Measurements from ENCODE around the gene ARL5C. TPM values are rescaled to one million over a fixed set of nuclear protein-coding genes. Genes with fewer than 3 reads are reported as not detected.
"Not testable (repeated sequence)": the region's sequence is repeated elsewhere in the genome, so short reads cannot be mapped to it uniquely, and the experiment has no call there.

The ARL5C gene
- total RNA-seq, 6 experiments from 2014 or later, result not detected

- no peak for TF ChIP-seq CTCF (IDR thresholded peaks at IDR 0.05)
- TF ChIP-seq POLR2A (IDR thresholded peaks at IDR 0.05), result no peak
- intact Hi-C loops (cut with DNase I), result no loop called here
- Histone ChIP-seq H3K4me1 (no peaks in the 10 kb centered on the region), H3K27ac (no peak overlapping the region), H3K36me3 (no peaks in the 10 kb centered on the region), H3K4me3 (no peak overlapping the region), H3K9me3 (no peaks in the 10 kb centered on the region), H3K27me3 (no peaks in the 10 kb centered on the region)
- ATAC-seq (no peak), DNase-seq (no peak)
- WGBS (ENCODE audit: insufficient coverage, low coverage, low lambda C conversion rate, missing lambda C conversion rate), result 79% methylated on average over 5 of the region's 6 CpGs
Measured at GRCh38 chr17:39134878-39135277, 31.1 kb downstream of the ARL5C start.

- Histone ChIP-seq H3K27me3 (no peaks in the 10 kb centered on the region), H3K4me1 (no peaks in the 10 kb centered on the region), H3K4me3 (no peak overlapping the region), H3K36me3 (no peaks in the 10 kb centered on the region), H3K9me3 (no peaks in the 10 kb centered on the region), H3K27ac (no peak overlapping the region)
- DNase-seq (no peak), ATAC-seq (no peak)
- intact Hi-C loops (cut with DNase I), result no loop called here
- TF ChIP-seq POLR2A (IDR thresholded peaks at IDR 0.05), result no peak
- TF ChIP-seq CTCF (IDR thresholded peaks at IDR 0.05), result no peak
- WGBS (ENCODE audit: insufficient coverage, low coverage, low lambda C conversion rate, missing lambda C conversion rate), result 86% methylated on average over 6 of the region's 7 CpGs
Measured at GRCh38 chr17:39132192-39132610, 33.8 kb downstream of the ARL5C start.

- Histone ChIP-seq H3K9me3 (no peaks in the 10 kb centered on the region), H3K4me1 (no peaks in the 10 kb centered on the region), H3K27ac (no peak overlapping the region), H3K4me3 (no peak overlapping the region), H3K36me3 (no peaks in the 10 kb centered on the region), H3K27me3 (no peaks in the 10 kb centered on the region)
- no peak for ATAC-seq
- WGBS (ENCODE audit: insufficient coverage, low coverage, low lambda C conversion rate, missing lambda C conversion rate), result 60% methylated on average over 5 of the region's 6 CpGs
- no peak for TF ChIP-seq CTCF (IDR thresholded peaks at IDR 0.05)
- no peak for TF ChIP-seq POLR2A (IDR thresholded peaks at IDR 0.05)
- DNase-seq, result no peak
- intact Hi-C loops (cut with DNase I), result no loop called here
Measured at GRCh38 chr17:39131616-39132015, 34.3 kb downstream of the ARL5C start.

- DNase-seq, result no peak
- intact Hi-C loops (cut with DNase I), result no loop called here
- Histone ChIP-seq H3K4me3 (no peak overlapping the region), H3K27me3 (no peaks in the 10 kb centered on the region), H3K36me3 (no peaks in the 10 kb centered on the region), H3K4me1 (no peaks in the 10 kb centered on the region), H3K27ac (no peak overlapping the region), H3K9me3 (no peaks in the 10 kb centered on the region)
- TF ChIP-seq CTCF (IDR thresholded peaks at IDR 0.05), result no peak
- TF ChIP-seq POLR2A (IDR thresholded peaks at IDR 0.05), result no peak
- no peak for ATAC-seq
- 71% methylated on average over 2 of the region's 3 CpGs for WGBS (ENCODE audit: insufficient coverage, low coverage, low lambda C conversion rate, missing lambda C conversion rate)
Measured at GRCh38 chr17:39130205-39130604, 35.8 kb downstream of the ARL5C start.

GRCh38 chr17:39129544-39129943, 36.4 kb downstream of the ARL5C start:
- H3K4me3 ChIP-seq; H3K27ac ChIP-seq; ATAC-seq; H3K9me3 ChIP-seq; intact Hi-C loops (cut with DNase I); DNase-seq; H3K36me3 ChIP-seq; H3K4me1 ChIP-seq; H3K27me3 ChIP-seq: not testable (repeated sequence)
- 81% methylated on average over 6 of the region's 6 CpGs for WGBS (ENCODE audit: insufficient coverage, low coverage, low lambda C conversion rate, missing lambda C conversion rate)
